HEK293 (cell line): ENCODE results near the gene SCAMP3.
A peak's percentile ranks its signal among the peaks of the same experiment; 100 is the strongest.

Experiments used
- GLI4 ChIP-seq: fragments of 450-650 bp; formaldehyde crosslinking; IDR thresholded peaks from 2 replicates; pipeline ENCODE4 v1.5.1; 2016; ENCODE audit warnings: missing biosample characterization, missing genetic modification characterization
- HOXD13 ChIP-seq: sonication (generic); formaldehyde crosslinking; IDR thresholded peaks from 2 replicates; pipeline ENCODE4 v1.8.0; 2022; ENCODE audit warnings: missing genetic modification reagents, borderline replicate concordance
- KLF1 ChIP-seq: fragments of 450-650 bp; formaldehyde crosslinking; IDR thresholded peaks from 2 replicates; pipeline ENCODE4 v1.5.1; 2016; ENCODE audit warnings: missing biosample characterization, missing genetic modification characterization
- KLF10 ChIP-seq: fragments of 450-650 bp; IDR thresholded peaks from 2 replicates; pipeline ENCODE4 v1.5.1; 2018; ENCODE audit warnings: missing biosample characterization, mild to moderate bottlenecking, missing genetic modification characterization
- KLF9 ChIP-seq: fragments of 450-650 bp; formaldehyde crosslinking; IDR thresholded peaks from 2 replicates; pipeline ENCODE4 v1.5.1; 2016; ENCODE audit warnings: missing biosample characterization, missing genetic modification characterization, low read depth
- PRDM1 ChIP-seq: fragments of 450-650 bp; formaldehyde crosslinking; IDR thresholded peaks from 2 replicates; pipeline ENCODE4; 2016; ENCODE audit warnings: missing biosample characterization, missing genetic modification characterization
- SP2 ChIP-seq: fragments of 450-650 bp; formaldehyde crosslinking; IDR thresholded peaks from 2 replicates; pipeline ENCODE4 v1.5.1; 2016; ENCODE audit warnings: missing biosample characterization, missing genetic modification characterization
- SP7 ChIP-seq: fragments of 450-650 bp; formaldehyde crosslinking; IDR thresholded peaks from 2 replicates; pipeline ENCODE4 v1.5.1; 2016; ENCODE audit warnings: missing biosample characterization, missing genetic modification characterization
- WT1 ChIP-seq: fragments of 450-650 bp; formaldehyde crosslinking; IDR thresholded peaks from 2 replicates; pipeline ENCODE4 v1.5.1; 2016; ENCODE audit warnings: missing biosample characterization, missing genetic modification characterization
- YY2 ChIP-seq: fragments of 450-650 bp; formaldehyde crosslinking; IDR thresholded peaks from 2 replicates; pipeline ENCODE4 v1.5.1; 2016; ENCODE audit warnings: missing biosample characterization, missing genetic modification characterization
- ZFHX2 ChIP-seq: fragments of 450-650 bp; formaldehyde crosslinking; conservative IDR thresholded peaks from 2 replicates; pipeline ENCODE4 v1.5.1; 2016; ENCODE audit warnings: missing biosample characterization, missing genetic modification characterization
- ZFP41 ChIP-seq: fragments of 450-650 bp; formaldehyde crosslinking; IDR thresholded peaks from 2 replicates; pipeline ENCODE4 v1.5.1; 2016; ENCODE audit warnings: missing biosample characterization, missing genetic modification characterization, borderline replicate concordance
- ZNF155 ChIP-seq: fragments of 450-650 bp; formaldehyde crosslinking; IDR thresholded peaks from 2 replicates; pipeline ENCODE4 v1.5.1; 2016; ENCODE audit warnings: missing biosample characterization, missing genetic modification characterization
- ZNF184 ChIP-seq: fragments of 450-650 bp; IDR thresholded peaks from 2 replicates; pipeline ENCODE4 v1.5.1; 2018; ENCODE audit warnings: missing biosample characterization, mild to moderate bottlenecking, missing genetic modification characterization
- ZNF239 ChIP-seq: fragments of 450-650 bp; formaldehyde crosslinking; IDR thresholded peaks from 2 replicates; pipeline ENCODE4 v1.5.1; 2016; ENCODE audit warnings: missing biosample characterization, missing genetic modification characterization
- ZNF354C ChIP-seq: fragments of 450-650 bp; formaldehyde crosslinking; IDR thresholded peaks from 2 replicates; pipeline ENCODE4 v1.5.1; 2016; ENCODE audit warnings: missing biosample characterization, missing genetic modification characterization, low read depth, borderline replicate concordance
- ZNF423 ChIP-seq: fragments of 450-650 bp; formaldehyde crosslinking; IDR thresholded peaks from 2 replicates; pipeline ENCODE4 v1.5.1; 2016; ENCODE audit warnings: missing biosample characterization, missing genetic modification characterization
- ZNF514 ChIP-seq: fragments of 450-650 bp; formaldehyde crosslinking; IDR thresholded peaks from 2 replicates; pipeline ENCODE4 v1.5.1; 2016; ENCODE audit warnings: missing biosample characterization, missing genetic modification characterization
- ZNF521 ChIP-seq: fragments of 450-650 bp; formaldehyde crosslinking; IDR thresholded peaks from 2 replicates; pipeline ENCODE4 v1.5.1; 2017; ENCODE audit warnings: missing biosample characterization, mild to moderate bottlenecking, missing genetic modification characterization
- ZNF777 ChIP-seq: fragments of 450-650 bp; formaldehyde crosslinking; IDR thresholded peaks from 2 replicates; pipeline ENCODE4 v1.5.1; 2017; ENCODE audit warnings: missing biosample characterization, missing genetic modification characterization, borderline replicate concordance
- ZNF785 ChIP-seq: fragments of 450-650 bp; formaldehyde crosslinking; IDR thresholded peaks from 2 replicates; pipeline ENCODE4 v1.5.1; 2016; ENCODE audit warnings: missing biosample characterization, missing genetic modification characterization
- ZNF791 ChIP-seq: fragments of 450-650 bp; formaldehyde crosslinking; IDR thresholded peaks from 2 replicates; pipeline ENCODE4 v1.5.1; 2016; ENCODE audit warnings: missing biosample characterization, missing genetic modification characterization
- ZSCAN30 ChIP-seq: fragments of 450-650 bp; IDR thresholded peaks from 2 replicates; pipeline ENCODE4 v1.5.1; 2018; ENCODE audit warnings: missing biosample characterization, mild to moderate bottlenecking, missing genetic modification characterization, moderate library complexity
- TF ChIP-seq, protein P1 (sequence below): fragments of 450-650 bp; formaldehyde crosslinking; IDR thresholded peaks from 2 replicates; pipeline ENCODE4 v1.5.1; 2017; ENCODE audit warnings: missing biosample characterization, missing genetic modification characterization
- TF ChIP-seq, protein P2 (sequence below): fragments of 450-650 bp; formaldehyde crosslinking; IDR thresholded peaks from 2 replicates; pipeline ENCODE4 v1.5.1; 2016; ENCODE audit warnings: missing biosample characterization, missing genetic modification characterization
- TF ChIP-seq, protein P3 (sequence below): fragments of 450-650 bp; formaldehyde crosslinking; IDR thresholded peaks from 2 replicates; pipeline ENCODE4 v1.5.1; 2016; ENCODE audit warnings: missing biosample characterization, missing genetic modification characterization
- TF ChIP-seq, protein P4 (sequence below): fragments of 450-650 bp; formaldehyde crosslinking; conservative IDR thresholded peaks from 2 replicates; pipeline ENCODE4 v1.5.1; 2016; ENCODE audit warnings: low read depth, missing biosample characterization, missing genetic modification characterization
- TF ChIP-seq, protein P5 (sequence below): fragments of 450-650 bp; formaldehyde crosslinking; IDR thresholded peaks from 2 replicates; pipeline ENCODE4 v1.5.1; 2016; ENCODE audit warnings: missing biosample characterization, missing genetic modification characterization
- TF ChIP-seq, protein P6 (sequence below): fragments of 450-650 bp; formaldehyde crosslinking; IDR thresholded peaks from 2 replicates; pipeline ENCODE4 v1.5.1; 2016; ENCODE audit warnings: missing biosample characterization, missing genetic modification characterization

SCAMP3 gene

DNA sequence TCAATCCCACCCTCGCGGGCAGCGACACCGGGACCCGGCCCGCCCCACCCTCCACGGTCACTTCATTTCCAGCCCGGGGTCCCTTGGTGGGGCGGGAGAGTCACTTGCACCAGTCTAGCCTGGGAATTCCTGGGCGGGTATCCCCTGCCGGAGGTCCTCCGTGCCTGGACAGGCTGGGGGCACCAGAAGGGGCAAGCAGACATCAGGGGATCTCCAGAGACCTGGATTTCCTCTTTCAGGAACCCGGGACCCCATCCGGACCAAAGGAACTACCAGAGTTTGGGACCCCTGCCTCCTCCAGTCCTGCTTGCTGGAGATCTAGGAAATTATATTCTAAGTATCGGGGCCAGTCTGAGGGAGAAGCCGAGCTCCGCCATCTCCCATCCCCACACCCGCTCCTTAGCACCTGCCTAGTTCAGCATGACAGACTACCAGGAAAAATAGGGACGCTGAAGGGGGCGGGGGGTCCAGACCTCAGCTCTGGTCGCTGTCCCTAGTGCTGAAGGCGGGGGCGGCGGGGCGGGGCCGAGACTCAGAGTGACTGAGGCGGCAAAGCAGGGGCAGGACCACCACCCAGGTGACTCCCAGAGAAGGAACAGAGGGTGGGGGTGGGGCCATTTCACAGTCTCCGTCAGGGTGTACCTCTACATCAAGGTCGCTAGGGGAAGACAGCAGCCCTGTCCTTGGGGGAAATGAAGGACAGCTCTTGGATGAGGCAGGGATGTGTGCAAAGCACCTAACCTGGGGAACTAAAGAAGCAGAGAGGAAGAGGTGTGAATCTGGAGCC is 15.9 kb upstream of the SCAMP3 start (continued):
- TF ChIP-seq, protein P1, sequence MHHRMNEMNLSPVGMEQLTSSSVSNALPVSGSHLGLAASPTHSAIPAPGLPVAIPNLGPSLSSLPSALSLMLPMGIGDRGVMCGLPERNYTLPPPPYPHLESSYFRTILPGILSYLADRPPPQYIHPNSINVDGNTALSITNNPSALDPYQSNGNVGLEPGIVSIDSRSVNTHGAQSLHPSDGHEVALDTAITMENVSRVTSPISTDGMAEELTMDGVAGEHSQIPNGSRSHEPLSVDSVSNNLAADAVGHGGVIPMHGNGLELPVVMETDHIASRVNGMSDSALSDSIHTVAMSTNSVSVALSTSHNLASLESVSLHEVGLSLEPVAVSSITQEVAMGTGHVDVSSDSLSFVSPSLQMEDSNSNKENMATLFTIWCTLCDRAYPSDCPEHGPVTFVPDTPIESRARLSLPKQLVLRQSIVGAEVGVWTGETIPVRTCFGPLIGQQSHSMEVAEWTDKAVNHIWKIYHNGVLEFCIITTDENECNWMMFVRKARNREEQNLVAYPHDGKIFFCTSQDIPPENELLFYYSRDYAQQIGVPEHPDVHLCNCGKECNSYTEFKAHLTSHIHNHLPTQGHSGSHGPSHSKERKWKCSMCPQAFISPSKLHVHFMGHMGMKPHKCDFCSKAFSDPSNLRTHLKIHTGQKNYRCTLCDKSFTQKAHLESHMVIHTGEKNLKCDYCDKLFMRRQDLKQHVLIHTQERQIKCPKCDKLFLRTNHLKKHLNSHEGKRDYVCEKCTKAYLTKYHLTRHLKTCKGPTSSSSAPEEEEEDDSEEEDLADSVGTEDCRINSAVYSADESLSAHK (tag by site-specific recombination): no peak
- TF ChIP-seq, protein P2, sequence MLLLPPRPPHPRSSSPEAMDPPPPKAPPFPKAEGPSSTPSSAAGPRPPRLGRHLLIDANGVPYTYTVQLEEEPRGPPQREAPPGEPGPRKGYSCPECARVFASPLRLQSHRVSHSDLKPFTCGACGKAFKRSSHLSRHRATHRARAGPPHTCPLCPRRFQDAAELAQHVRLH (tag by site-specific recombination): no peak
- TF ChIP-seq ZFP41 (tag by site-specific recombination) (no peak), KLF9 (tag by site-specific recombination) (peak; percentile 45; the same call in 1 of the 2 replicates), ZNF521 (tag by site-specific recombination) (no peak), ZNF514 (tag by site-specific recombination) (no peak), ZNF184 (no peak), ZSCAN30 (tag by site-specific recombination) (no peak), ZNF785 (tag by site-specific recombination) (no peak), ZNF354C (tag by site-specific recombination) (no peak), ZNF155 (tag by site-specific recombination) (no peak), KLF1 (tag by site-specific recombination) (peak; percentile 63; the same call in 1 of the 2 replicates), ZNF777 (tag by site-specific recombination) (no peak), SP7 (no peak), HOXD13 (CRISPR knock-in tag) (no peak), KLF10 (tag by site-specific recombination) (0 out of 2 replicates have a peak, but pooled peaks have one; percentile 17), PRDM1 (no peak), YY2 (tag by site-specific recombination) (no peak), WT1 (tag by site-specific recombination) (no peak), SP2 (tag by site-specific recombination) (peak; percentile 65; the same call in 1 of the 2 replicates), ZNF423 (tag by site-specific recombination) (no peak), GLI4 (tag by site-specific recombination) (no peak), ZNF239 (no peak), ZFHX2 (tag by site-specific recombination) (peak; percentile 58), ZNF791 (tag by site-specific recombination) (no peak)
- TF ChIP-seq, protein P3, sequence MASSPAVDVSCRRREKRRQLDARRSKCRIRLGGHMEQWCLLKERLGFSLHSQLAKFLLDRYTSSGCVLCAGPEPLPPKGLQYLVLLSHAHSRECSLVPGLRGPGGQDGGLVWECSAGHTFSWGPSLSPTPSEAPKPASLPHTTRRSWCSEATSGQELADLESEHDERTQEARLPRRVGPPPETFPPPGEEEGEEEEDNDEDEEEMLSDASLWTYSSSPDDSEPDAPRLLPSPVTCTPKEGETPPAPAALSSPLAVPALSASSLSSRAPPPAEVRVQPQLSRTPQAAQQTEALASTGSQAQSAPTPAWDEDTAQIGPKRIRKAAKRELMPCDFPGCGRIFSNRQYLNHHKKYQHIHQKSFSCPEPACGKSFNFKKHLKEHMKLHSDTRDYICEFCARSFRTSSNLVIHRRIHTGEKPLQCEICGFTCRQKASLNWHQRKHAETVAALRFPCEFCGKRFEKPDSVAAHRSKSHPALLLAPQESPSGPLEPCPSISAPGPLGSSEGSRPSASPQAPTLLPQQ (tag by site-specific recombination): no peak
- TF ChIP-seq, protein P4, sequence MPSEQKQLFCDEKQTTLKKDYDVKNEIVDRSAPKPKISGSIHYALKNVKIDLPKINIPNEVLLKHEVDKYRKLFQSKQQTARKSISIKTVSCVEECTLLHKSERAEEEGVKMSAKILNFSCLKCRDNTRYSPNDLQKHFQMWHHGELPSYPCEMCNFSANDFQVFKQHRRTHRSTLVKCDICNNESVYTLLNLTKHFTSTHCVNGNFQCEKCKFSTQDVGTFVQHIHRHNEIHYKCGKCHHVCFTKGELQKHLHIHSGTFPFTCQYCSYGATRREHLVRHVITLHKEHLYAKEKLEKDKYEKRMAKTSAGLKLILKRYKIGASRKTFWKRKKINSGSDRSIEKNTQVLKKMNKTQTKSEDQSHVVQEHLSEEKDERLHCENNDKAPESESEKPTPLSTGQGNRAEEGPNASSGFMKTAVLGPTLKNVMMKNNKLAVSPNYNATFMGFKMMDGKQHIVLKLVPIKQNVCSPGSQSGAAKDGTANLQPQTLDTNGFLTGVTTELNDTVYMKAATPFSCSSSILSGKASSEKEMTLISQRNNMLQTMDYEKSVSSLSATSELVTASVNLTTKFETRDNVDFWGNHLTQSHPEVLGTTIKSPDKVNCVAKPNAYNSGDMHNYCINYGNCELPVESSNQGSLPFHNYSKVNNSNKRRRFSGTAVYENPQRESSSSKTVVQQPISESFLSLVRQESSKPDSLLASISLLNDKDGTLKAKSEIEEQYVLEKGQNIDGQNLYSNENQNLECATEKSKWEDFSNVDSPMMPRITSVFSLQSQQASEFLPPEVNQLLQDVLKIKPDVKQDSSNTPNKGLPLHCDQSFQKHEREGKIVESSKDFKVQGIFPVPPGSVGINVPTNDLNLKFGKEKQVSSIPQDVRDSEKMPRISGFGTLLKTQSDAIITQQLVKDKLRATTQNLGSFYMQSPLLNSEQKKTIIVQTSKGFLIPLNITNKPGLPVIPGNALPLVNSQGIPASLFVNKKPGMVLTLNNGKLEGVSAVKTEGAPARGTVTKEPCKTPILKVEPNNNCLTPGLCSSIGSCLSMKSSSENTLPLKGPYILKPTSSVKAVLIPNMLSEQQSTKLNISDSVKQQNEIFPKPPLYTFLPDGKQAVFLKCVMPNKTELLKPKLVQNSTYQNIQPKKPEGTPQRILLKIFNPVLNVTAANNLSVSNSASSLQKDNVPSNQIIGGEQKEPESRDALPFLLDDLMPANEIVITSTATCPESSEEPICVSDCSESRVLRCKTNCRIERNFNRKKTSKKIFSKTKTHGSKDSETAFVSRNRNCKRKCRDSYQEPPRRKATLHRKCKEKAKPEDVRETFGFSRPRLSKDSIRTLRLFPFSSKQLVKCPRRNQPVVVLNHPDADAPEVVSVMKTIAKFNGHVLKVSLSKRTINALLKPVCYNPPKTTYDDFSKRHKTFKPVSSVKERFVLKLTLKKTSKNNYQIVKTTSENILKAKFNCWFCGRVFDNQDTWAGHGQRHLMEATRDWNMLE: no peak
- TF ChIP-seq, protein P5, sequence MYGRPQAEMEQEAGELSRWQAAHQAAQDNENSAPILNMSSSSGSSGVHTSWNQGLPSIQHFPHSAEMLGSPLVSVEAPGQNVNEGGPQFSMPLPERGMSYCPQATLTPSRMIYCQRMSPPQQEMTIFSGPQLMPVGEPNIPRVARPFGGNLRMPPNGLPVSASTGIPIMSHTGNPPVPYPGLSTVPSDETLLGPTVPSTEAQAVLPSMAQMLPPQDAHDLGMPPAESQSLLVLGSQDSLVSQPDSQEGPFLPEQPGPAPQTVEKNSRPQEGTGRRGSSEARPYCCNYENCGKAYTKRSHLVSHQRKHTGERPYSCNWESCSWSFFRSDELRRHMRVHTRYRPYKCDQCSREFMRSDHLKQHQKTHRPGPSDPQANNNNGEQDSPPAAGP (tag by site-specific recombination): no peak
- TF ChIP-seq, protein P6, sequence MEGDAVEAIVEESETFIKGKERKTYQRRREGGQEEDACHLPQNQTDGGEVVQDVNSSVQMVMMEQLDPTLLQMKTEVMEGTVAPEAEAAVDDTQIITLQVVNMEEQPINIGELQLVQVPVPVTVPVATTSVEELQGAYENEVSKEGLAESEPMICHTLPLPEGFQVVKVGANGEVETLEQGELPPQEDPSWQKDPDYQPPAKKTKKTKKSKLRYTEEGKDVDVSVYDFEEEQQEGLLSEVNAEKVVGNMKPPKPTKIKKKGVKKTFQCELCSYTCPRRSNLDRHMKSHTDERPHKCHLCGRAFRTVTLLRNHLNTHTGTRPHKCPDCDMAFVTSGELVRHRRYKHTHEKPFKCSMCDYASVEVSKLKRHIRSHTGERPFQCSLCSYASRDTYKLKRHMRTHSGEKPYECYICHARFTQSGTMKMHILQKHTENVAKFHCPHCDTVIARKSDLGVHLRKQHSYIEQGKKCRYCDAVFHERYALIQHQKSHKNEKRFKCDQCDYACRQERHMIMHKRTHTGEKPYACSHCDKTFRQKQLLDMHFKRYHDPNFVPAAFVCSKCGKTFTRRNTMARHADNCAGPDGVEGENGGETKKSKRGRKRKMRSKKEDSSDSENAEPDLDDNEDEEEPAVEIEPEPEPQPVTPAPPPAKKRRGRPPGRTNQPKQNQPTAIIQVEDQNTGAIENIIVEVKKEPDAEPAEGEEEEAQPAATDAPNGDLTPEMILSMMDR (tag by site-specific recombination): peak; percentile 38; the same call in 1 of the 2 replicates
